Measurements from ENCODE around the gene CBX5. TPM values are rescaled to one million over a fixed set of nuclear protein-coding genes. Genes with fewer than 3 reads are reported as not detected.

CBX5 gene
- total and polyA plus RNA-seq, 9 of the 15 experiments (the other 6 are each of a cell fraction or from before 2014, with no cell fraction given): 32.6 to 102 (median 59.2) TPM

GRCh38 chr12:54279227-54279631, 693 bp downstream of the CBX5 start (continued):
- peak; percentile 50; the same call in 1 of the 2 replicates for TF ChIP-seq ZBTB40 (IDR thresholded peaks at IDR 0.05)
- no peak for TF ChIP-seq ZBTB40 (CRISPR knock-in tag; IDR thresholded peaks at IDR 0.05)
- TF ChIP-seq SMC3 (conservative IDR thresholded peaks at IDR 0.05; ENCODE audit: insufficient read depth, low read depth, low read length): no peak
- no peak for TF ChIP-seq NR2C1 (IDR thresholded peaks at IDR 0.05)
- no peak for TF ChIP-seq NR2C1 (tag; IDR thresholded peaks at IDR 0.05)
- TF ChIP-seq CTCF (IDR thresholded peaks at IDR 0.05 in 2 of 3, conservative IDR thresholded peaks at IDR 0.05 in 1 of 3; ENCODE audit: insufficient read depth in 2 of 3, low read depth in 1 of 3, low read length in 3 of 3): no peak
- TF ChIP-seq CBFA2T3 (IDR thresholded peaks at IDR 0.05): no peak
- TF ChIP-seq FOXJ2 (tag; IDR thresholded peaks at IDR 0.05): no peak
- TF ChIP-seq KDM4B (IDR thresholded peaks at IDR 0.05; ENCODE audit: borderline replicate concordance in 2 of 2, low read depth in 1 of 2): no peak
- no peak for TF ChIP-seq ZNF3 (CRISPR knock-in tag; IDR thresholded peaks at IDR 0.05)
- no peak for TF ChIP-seq ZBTB9 (CRISPR knock-in tag; IDR thresholded peaks at IDR 0.05)
- no peak for TF ChIP-seq ZFP91 (CRISPR knock-in tag; IDR thresholded peaks at IDR 0.05)
- no peak for TF ChIP-seq STAT5A (IDR thresholded peaks at IDR 0.05; ENCODE audit: borderline replicate concordance, low read length)
